ENCODE results near the gene ADGRV1.

Gene ADGRV1

GRCh38 chr5:90558344-90559192, at the start of gene ADGRV1:
TSS of gene ADGRV1 (plus strand) at chr5:90558797. CDS start at chr5:90558896, 99 bp downstream.
- DNase-seq (ENCODE audit: low read depth): peak; percentile 5

- no peak for DNase-seq (ENCODE audit: low read depth)
Observed at GRCh38 chr5:90510438-90510837, 48.2 kb upstream of the ADGRV1 start.

GRCh38 chr5:90514520-90514919, 44.1 kb upstream of the ADGRV1 start:
- no peak for DNase-seq (ENCODE audit: low read depth)

- DNase-seq (ENCODE audit: low read depth): peak; percentile 1
Observed at GRCh38 chr5:90518661-90519060, 39.9 kb upstream of the ADGRV1 start.

- no peak for DNase-seq (ENCODE audit: low read depth)
Observed at GRCh38 chr5:90519081-90519480, 39.5 kb upstream of the ADGRV1 start.

- DNase-seq (ENCODE audit: low read depth): no peak
Observed at GRCh38 chr5:90528601-90529193, 29.9 kb upstream of the ADGRV1 start.

- peak; percentile 94 for DNase-seq (ENCODE audit: low read depth)
Observed at GRCh38 chr5:90529194-90529938, 29.2 kb upstream of the ADGRV1 start, which contains the start of gene LYSMD3. TSS of gene LYSMD3 (minus strand) at chr5:90529584. CDS start at chr5:90525289, 4,295 bp downstream.

- peak; percentile 71 for DNase-seq (ENCODE audit: low read depth)
Observed at GRCh38 chr5:90529939-90530677, 28.5 kb upstream of the ADGRV1 start.

GRCh38 chr5:90530736-90531487, 27.7 kb upstream of the ADGRV1 start:
- no peak for DNase-seq (ENCODE audit: low read depth)

GRCh38 chr5:90533794-90534193, 24.8 kb upstream of the ADGRV1 start:
- no peak for DNase-seq (ENCODE audit: low read depth)

GRCh38 chr5:90534922-90535321, 23.7 kb upstream of the ADGRV1 start:
- no peak for DNase-seq (ENCODE audit: low read depth)

- no peak for DNase-seq (ENCODE audit: low read depth)
Observed at GRCh38 chr5:90542827-90543519, 15.6 kb upstream of the ADGRV1 start.

GRCh38 chr5:90545511-90545910, 13.1 kb upstream of the ADGRV1 start:
- no peak for DNase-seq (ENCODE audit: low read depth)

- no peak for DNase-seq (ENCODE audit: low read depth)
Observed at GRCh38 chr5:90546216-90546837, 12.3 kb upstream of the ADGRV1 start.

- no peak for DNase-seq (ENCODE audit: low read depth)
Observed at GRCh38 chr5:90547072-90547536, 11.5 kb upstream of the ADGRV1 start.

- no peak for DNase-seq (ENCODE audit: low read depth)
Observed at GRCh38 chr5:90548069-90548593, 10.5 kb upstream of the ADGRV1 start.

GRCh38 chr5:90549223-90549622, 9.4 kb upstream of the ADGRV1 start:
- no peak for DNase-seq (ENCODE audit: low read depth)

GRCh38 chr5:90549729-90550275, 8.8 kb upstream of the ADGRV1 start:
- no peak for DNase-seq (ENCODE audit: low read depth)

GRCh38 chr5:90550963-90551362, 7.6 kb upstream of the ADGRV1 start:
- DNase-seq (ENCODE audit: low read depth): no peak
